ENCODE data around the gene PIM2.

The PIM2 gene

GRCh38 chrX:48919947-48920717 lies 1.3 kb upstream of the PIM2 start:
- Histone ChIP-seq H3K27me3 (ENCODE audit: insufficient read depth, low read length, poor library complexity) (no peaks in the 10 kb centered on the region), H3K79me1 (ENCODE audit: low read length) (no peaks in the 10 kb centered on the region), H3K4me2 (ENCODE audit: low read length) (no peak overlapping the region), H2BK120ac (ENCODE audit: low read depth, low read length) (no peak overlapping the region), H2AK5ac (ENCODE audit: low read length) (peak overlapping the region; percentile 48), H2BK5ac (ENCODE audit: low read length) (peak overlapping the region; percentile 29), H2BK15ac (replicated peaks; ENCODE audit: low read depth) (no peak overlapping the region), H3K4me1 (ENCODE audit: control insufficient read depth, low read depth, low read length) (peaks cover 9% of the 10 kb centered on the region), H3K79me2 (ENCODE audit: control insufficient read depth, insufficient read depth, low read length) (peaks cover 15% of the 10 kb centered on the region), H3K27ac (ENCODE audit: low read depth, low read length) (peak overlapping the region; percentile 87), H3K23ac (ENCODE audit: low read length) (peak overlapping the region; percentile 48), H3K4ac (ENCODE audit: low read depth, low read length) (peak overlapping the region; percentile 68), H4K8ac (ENCODE audit: low read depth, low read length) (no peak overlapping the region), H3K18ac (ENCODE audit: low read length) (no peak overlapping the region), H3K36me3 (ENCODE audit: control insufficient read depth, insufficient read depth, low read length) (peaks cover 2% of the 10 kb centered on the region), H3K9ac (ENCODE audit: low read length) (peak overlapping the region; percentile 74), H3K56ac (ENCODE audit: low read length) (peak overlapping the region; percentile 82), H3K4me3 (ENCODE audit: low read length) (no peak overlapping the region), H4K5ac (ENCODE audit: low read length) (no peak overlapping the region)
- no CpG with 5 or more reads among the region's 8 CpGs for WGBS (ENCODE audit: extremely low coverage, insufficient coverage, low lambda C conversion rate)
- DNase-seq: no peak

- Histone ChIP-seq H2AK5ac (ENCODE audit: low read length) (no peak overlapping the region), H3K79me2 (ENCODE audit: control insufficient read depth, insufficient read depth, low read length) (peaks cover 15% of the 10 kb centered on the region), H3K4ac (ENCODE audit: low read depth, low read length) (peak overlapping the region; percentile 68), H4K5ac (ENCODE audit: low read length) (no peak overlapping the region), H3K4me2 (ENCODE audit: low read length) (peak overlapping the region; percentile 38), H3K4me3 (ENCODE audit: low read length) (peak overlapping the region; percentile 16), H3K9ac (ENCODE audit: low read length) (peak overlapping the region; percentile 74), H2BK5ac (ENCODE audit: low read length) (no peak overlapping the region), H3K23ac (ENCODE audit: low read length) (no peak overlapping the region), H4K8ac (ENCODE audit: low read depth, low read length) (no peak overlapping the region), H2BK120ac (ENCODE audit: low read depth, low read length) (no peak overlapping the region), H3K18ac (ENCODE audit: low read length) (peak overlapping the region; percentile 44), H3K27ac (ENCODE audit: low read depth, low read length) (peak overlapping the region; percentile 87), H3K36me3 (ENCODE audit: control insufficient read depth, insufficient read depth, low read length) (peaks cover 2% of the 10 kb centered on the region), H3K4me1 (ENCODE audit: control insufficient read depth, low read depth, low read length) (peaks cover 9% of the 10 kb centered on the region), H3K79me1 (ENCODE audit: low read length) (no peaks in the 10 kb centered on the region), H3K27me3 (ENCODE audit: insufficient read depth, low read length, poor library complexity) (no peaks in the 10 kb centered on the region), H2BK15ac (replicated peaks; ENCODE audit: low read depth) (no peak overlapping the region), H3K56ac (ENCODE audit: low read length) (peak overlapping the region; percentile 82)
- WGBS (ENCODE audit: extremely low coverage, insufficient coverage, low lambda C conversion rate): no CpG with 5 or more reads among the region's 15 CpGs
- peak; percentile 63 for DNase-seq
These were observed 577 bp upstream of the PIM2 start for GRCh38 chrX:48919360-48919841.

GRCh38 chrX:48918301-48918642 lies 552 bp downstream of the PIM2 start:
- no peak overlapping the region for H4K5ac ChIP-seq (ENCODE audit: low read length)
- H3K56ac ChIP-seq (ENCODE audit: low read length): peak overlapping the region; percentile 88
- H3K4ac ChIP-seq (ENCODE audit: low read depth, low read length): no peak overlapping the region
- H3K79me2 ChIP-seq (ENCODE audit: control insufficient read depth, insufficient read depth, low read length): peaks cover 15% of the 10 kb centered on the region
- H3K4me1 ChIP-seq (ENCODE audit: control insufficient read depth, low read depth, low read length): peaks cover 9% of the 10 kb centered on the region
- no peak overlapping the region for H4K8ac ChIP-seq (ENCODE audit: low read depth, low read length)
- H3K27ac ChIP-seq (ENCODE audit: low read depth, low read length): no peak overlapping the region
- H2AK5ac ChIP-seq (ENCODE audit: low read length): no peak overlapping the region
- H2BK15ac ChIP-seq (replicated peaks; ENCODE audit: low read depth): no peak overlapping the region
- H2BK5ac ChIP-seq (ENCODE audit: low read length): peak overlapping the region; percentile 45
- H2BK120ac ChIP-seq (ENCODE audit: low read depth, low read length): no peak overlapping the region
- H3K79me1 ChIP-seq (ENCODE audit: low read length): no peaks in the 10 kb centered on the region
- H3K4me2 ChIP-seq (ENCODE audit: low read length): peak overlapping the region; percentile 34
- no CpG with 5 or more reads among the region's 23 CpGs for WGBS (ENCODE audit: extremely low coverage, insufficient coverage, low lambda C conversion rate)
- DNase-seq: no peak
- no peak overlapping the region for H3K18ac ChIP-seq (ENCODE audit: low read length)
- H3K36me3 ChIP-seq (ENCODE audit: control insufficient read depth, insufficient read depth, low read length): no peaks in the 10 kb centered on the region
- H3K9ac ChIP-seq (ENCODE audit: low read length): peak overlapping the region; percentile 83
- no peak overlapping the region for H3K23ac ChIP-seq (ENCODE audit: low read length)
- peak overlapping the region; percentile 62 for H3K4me3 ChIP-seq (ENCODE audit: low read length)
- no peaks in the 10 kb centered on the region for H3K27me3 ChIP-seq (ENCODE audit: insufficient read depth, low read length, poor library complexity)

GRCh38 chrX:48917139-48918001 lies 1.5 kb downstream of the PIM2 start:
- Histone ChIP-seq H3K4me2 (ENCODE audit: low read length) (peak overlapping the region; percentile 64), H3K9ac (ENCODE audit: low read length) (peak overlapping the region; percentile 83), H2BK5ac (ENCODE audit: low read length) (no peak overlapping the region), H3K23ac (ENCODE audit: low read length) (no peak overlapping the region), H3K4ac (ENCODE audit: low read depth, low read length) (no peak overlapping the region), H3K27me3 (ENCODE audit: insufficient read depth, low read length, poor library complexity) (no peaks in the 10 kb centered on the region), H4K5ac (ENCODE audit: low read length) (no peak overlapping the region), H3K4me3 (ENCODE audit: low read length) (peak overlapping the region; percentile 74), H3K27ac (ENCODE audit: low read depth, low read length) (no peak overlapping the region), H3K79me1 (ENCODE audit: low read length) (no peaks in the 10 kb centered on the region), H2BK120ac (ENCODE audit: low read depth, low read length) (no peak overlapping the region), H4K8ac (ENCODE audit: low read depth, low read length) (no peak overlapping the region), H2AK5ac (ENCODE audit: low read length) (no peak overlapping the region), H3K18ac (ENCODE audit: low read length) (no peak overlapping the region), H2BK15ac (replicated peaks; ENCODE audit: low read depth) (no peak overlapping the region), H3K36me3 (ENCODE audit: control insufficient read depth, insufficient read depth, low read length) (no peaks in the 10 kb centered on the region), H3K4me1 (ENCODE audit: control insufficient read depth, low read depth, low read length) (peaks cover 9% of the 10 kb centered on the region), H3K56ac (ENCODE audit: low read length) (peak overlapping the region; percentile 88), H3K79me2 (ENCODE audit: control insufficient read depth, insufficient read depth, low read length) (peaks cover 15% of the 10 kb centered on the region)
- peak; percentile 95 for DNase-seq
- WGBS (ENCODE audit: extremely low coverage, insufficient coverage, low lambda C conversion rate): no CpG with 5 or more reads among the region's 27 CpGs

GRCh38 chrX:48914593-48915493 lies 4.0 kb downstream of the PIM2 start:
- Histone ChIP-seq H2BK120ac (ENCODE audit: low read depth, low read length) (no peak overlapping the region), H3K36me3 (ENCODE audit: control insufficient read depth, insufficient read depth, low read length) (no peaks in the 10 kb centered on the region), H3K79me1 (ENCODE audit: low read length) (no peaks in the 10 kb centered on the region), H3K4me3 (ENCODE audit: low read length) (no peak overlapping the region), H2AK5ac (ENCODE audit: low read length) (no peak overlapping the region), H2BK5ac (ENCODE audit: low read length) (no peak overlapping the region), H3K79me2 (ENCODE audit: control insufficient read depth, insufficient read depth, low read length) (peaks cover 21% of the 10 kb centered on the region), H3K27ac (ENCODE audit: low read depth, low read length) (no peak overlapping the region), H3K27me3 (ENCODE audit: insufficient read depth, low read length, poor library complexity) (no peaks in the 10 kb centered on the region), H2BK15ac (replicated peaks; ENCODE audit: low read depth) (no peak overlapping the region), H3K9ac (ENCODE audit: low read length) (no peak overlapping the region), H3K4ac (ENCODE audit: low read depth, low read length) (no peak overlapping the region), H3K4me2 (ENCODE audit: low read length) (no peak overlapping the region), H3K18ac (ENCODE audit: low read length) (no peak overlapping the region), H4K8ac (ENCODE audit: low read depth, low read length) (no peak overlapping the region), H3K56ac (ENCODE audit: low read length) (no peak overlapping the region), H3K23ac (ENCODE audit: low read length) (no peak overlapping the region), H3K4me1 (ENCODE audit: control insufficient read depth, low read depth, low read length) (peaks cover under 1% of the 10 kb centered on the region), H4K5ac (ENCODE audit: low read length) (no peak overlapping the region)
- no CpG with 5 or more reads among the region's 13 CpGs for WGBS (ENCODE audit: extremely low coverage, insufficient coverage, low lambda C conversion rate)
- no peak for DNase-seq
